HG03103 (cell line): ENCODE measurements around the gene TMEM101.
"Not testable (repeated sequence)": the region's sequence is repeated elsewhere in the genome, so short reads cannot be mapped to it uniquely, and the experiment has no call there.

Experiments used
- ATAC-seq: cut with Tn5 transposase; IDR thresholded peaks from one replicate; pipeline ENCODE4 v1.9.1; 2021; ENCODE audit warnings: low read depth; ENCODE audit not compliant: unreplicated experiment

The TMEM101 gene

DNA sequence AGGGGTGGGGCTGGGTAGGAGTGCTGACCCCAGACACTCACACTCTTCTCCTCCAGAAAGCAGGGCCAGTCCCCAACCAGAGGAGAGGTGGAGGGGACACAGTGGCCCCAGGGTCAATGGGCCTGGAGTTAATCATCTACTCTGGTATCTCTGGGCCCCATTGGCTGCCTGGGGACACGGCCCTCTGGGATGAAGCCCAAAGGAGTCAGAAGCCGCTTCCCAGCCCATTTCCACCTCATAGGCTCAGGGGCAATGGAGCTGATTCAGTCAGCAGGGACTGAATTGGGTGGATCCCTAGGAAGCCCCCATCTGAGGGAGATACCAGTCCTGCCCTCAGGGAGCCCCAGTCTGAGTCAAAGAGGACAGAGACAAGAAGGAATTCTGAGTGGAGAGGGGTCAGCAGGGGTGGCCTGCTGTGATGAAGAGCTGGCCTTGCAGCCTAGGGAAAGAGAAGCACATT is 13.3 kb downstream of the TMEM101 start:
- no peak for ATAC-seq

- no peak for ATAC-seq
Measured at GRCh38 chr17:44000871-44001460, 13.8 kb downstream of the TMEM101 start.

DNA sequence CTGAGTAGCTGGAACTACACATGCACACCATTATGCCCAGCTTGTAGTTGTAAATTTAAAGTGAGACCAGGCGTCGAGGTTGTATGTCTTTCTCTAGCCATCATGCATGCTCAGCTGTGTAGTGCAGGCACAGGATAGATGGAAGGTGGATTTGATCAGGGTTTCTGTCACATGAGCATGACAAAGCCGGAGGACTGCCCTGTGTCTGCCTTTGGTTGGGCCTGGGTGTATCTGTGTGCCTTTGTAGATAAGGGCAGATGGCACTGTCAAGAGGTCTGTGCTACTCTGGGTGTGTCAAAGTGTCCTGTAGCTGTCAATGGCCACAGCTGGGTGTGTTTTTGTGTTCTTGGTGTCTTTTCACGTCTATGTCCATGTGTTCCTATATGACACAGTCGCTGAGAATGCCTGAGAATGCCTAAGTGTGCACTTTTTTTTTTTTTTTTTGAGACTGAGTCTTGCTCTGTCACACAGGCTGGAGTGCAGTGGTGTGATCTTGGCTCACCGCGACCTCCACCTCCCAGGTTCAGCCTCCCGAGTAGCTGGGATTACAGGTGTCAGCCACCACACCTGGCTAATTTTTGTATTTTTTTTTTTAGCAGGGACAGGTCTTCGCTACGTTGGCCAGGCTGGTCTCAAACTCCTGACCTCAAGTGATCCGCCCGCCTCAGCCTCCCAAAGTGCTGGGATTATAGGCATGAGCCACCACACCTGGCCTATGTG is 14.5 kb downstream of the TMEM101 start:
- no peak for ATAC-seq

GRCh38 chr17:43999024-43999423 is 15.7 kb downstream of the TMEM101 start:
- ATAC-seq = no peak

GRCh38 chr17:43998552-43998951 is 16.2 kb downstream of the TMEM101 start:
- ATAC-seq = no peak

GRCh38 chr17:43997180-43997579 is 17.6 kb downstream of the TMEM101 start:
- ATAC-seq = not testable (repeated sequence)

GRCh38 chr17:43995150-43995471 is 19.7 kb downstream of the TMEM101 start:
- no peak for ATAC-seq

DNA sequence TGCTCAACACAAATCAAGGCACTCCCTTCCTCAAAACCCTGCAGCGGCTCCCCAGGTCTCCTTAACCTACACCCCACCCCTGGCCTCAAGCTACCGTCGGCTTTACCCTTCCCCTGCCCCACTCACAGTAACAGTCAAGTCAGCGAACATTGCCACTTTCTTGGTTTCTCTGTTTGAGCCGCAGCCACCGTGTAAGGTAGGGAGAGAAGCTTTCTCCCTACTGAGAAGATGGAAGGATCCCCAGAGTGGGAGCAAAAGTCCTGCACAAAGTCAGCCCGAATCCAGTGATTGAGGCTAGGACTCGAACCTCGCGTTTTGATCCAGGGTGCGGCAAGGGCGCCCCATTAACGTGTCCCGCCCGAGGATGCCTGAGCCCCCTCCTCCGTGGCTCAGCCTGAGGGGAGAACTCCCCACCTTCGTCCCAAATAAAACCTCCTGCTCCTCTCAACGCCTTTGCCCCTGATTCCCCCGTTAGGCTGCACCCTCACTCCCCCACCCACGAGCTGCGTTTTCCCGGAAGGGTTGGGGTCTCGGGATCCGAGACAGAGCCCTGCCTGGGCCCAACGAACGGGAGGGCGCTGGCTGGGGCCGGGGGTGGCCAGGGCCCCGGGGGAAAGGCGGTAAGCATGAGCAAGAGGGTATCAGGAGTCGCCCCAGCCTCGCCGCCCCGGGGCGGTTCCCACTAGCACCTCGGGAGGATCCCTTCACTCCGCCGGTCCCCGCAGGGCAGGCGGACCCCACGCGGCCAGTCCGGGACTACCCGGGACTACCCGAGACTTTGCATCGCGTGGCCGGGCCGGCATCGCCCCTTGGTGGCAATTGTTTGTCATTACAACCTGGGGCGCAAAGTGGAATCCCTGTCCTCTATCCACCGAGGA is 20.3 kb downstream of the TMEM101 start:
- ATAC-seq = no peak

- ATAC-seq = no peak
Measured at GRCh38 chr17:43992641-43993040, 22.1 kb downstream of the TMEM101 start.

DNA sequence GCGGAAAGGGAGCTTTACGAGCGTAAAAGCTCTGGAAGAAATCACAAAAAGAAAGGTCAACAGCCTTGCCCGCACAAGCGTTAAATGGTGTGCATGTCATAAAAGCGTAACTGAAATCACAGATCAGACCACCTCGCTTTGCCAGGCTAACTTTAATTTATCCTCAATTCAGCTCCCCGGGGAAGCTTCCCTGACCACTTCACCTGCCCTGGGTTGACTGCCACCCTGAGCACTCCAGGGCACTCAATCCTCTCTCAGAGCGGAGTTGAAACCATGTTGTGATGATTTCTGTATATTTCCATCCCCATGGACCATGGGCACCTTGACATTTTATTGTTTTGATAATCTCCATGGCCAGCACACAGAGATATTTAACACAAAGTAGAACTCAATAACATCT is 26.5 kb downstream of the TMEM101 start:
- no peak for ATAC-seq

DNA sequence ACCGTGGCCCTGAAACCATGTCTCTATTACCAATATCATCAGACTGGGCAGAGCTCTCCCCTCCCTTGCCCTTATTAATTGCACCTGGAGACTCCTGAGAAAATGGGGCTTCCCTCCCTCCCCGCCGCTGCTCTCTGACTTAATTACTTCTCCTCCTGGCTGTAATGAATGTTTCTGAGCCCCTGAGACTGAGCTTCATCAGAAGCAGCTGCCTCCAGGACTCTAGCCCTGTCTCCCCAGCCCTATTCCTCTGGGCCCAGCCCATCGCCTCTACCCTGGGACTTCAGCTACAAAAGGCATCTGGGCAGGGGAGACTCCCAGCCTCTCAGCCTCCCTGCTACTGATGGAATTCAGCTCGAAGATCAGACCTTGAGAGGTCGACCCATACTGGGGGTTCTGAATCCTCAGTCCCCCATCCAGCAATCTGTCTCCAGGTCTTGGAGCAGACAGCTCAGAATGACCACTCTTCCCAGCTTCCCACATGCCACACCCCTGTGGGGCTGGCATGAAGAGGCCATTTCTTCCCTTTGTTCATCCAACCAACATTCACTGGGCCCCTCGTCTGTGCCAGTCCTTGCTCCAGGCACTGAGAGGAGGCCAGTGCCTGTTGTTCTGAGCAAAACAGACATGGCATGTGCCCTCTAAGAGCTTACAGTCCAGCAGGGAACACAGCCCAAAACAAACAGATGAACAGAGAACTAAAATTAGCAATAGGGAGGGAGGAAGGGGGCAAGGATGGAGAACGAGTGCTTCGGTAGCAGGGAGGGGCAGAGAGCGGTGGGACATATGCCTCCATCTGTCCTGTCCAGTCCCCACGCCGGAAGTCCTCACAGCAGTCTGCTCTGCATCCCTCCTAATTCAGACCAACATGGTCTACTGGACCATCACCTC is 27.4 kb downstream of the TMEM101 start:
- ATAC-seq = no peak

GRCh38 chr17:43986225-43986981 is 28.4 kb downstream of the TMEM101 start:
- ATAC-seq = no peak

DNA sequence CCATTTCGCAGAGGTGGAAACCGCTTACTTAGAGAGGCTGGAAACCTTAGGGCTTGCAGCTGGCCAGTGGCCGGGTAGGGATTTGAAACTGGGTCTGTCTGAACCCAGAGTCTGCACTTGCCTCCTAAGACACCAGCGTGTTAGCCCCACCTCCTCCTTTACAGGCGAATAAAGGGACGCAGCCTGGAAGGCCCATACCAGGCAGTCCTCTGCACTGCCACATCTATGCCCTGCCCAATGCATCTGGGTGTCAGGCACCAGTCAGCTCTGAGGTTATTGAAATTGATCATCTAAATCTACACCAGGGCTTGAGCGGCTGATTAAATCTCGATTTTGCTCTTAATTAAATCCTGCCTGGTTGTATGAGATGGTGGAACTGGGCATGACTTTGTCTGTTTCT is 30.2 kb downstream of the TMEM101 start:
- ATAC-seq = no peak

DNA sequence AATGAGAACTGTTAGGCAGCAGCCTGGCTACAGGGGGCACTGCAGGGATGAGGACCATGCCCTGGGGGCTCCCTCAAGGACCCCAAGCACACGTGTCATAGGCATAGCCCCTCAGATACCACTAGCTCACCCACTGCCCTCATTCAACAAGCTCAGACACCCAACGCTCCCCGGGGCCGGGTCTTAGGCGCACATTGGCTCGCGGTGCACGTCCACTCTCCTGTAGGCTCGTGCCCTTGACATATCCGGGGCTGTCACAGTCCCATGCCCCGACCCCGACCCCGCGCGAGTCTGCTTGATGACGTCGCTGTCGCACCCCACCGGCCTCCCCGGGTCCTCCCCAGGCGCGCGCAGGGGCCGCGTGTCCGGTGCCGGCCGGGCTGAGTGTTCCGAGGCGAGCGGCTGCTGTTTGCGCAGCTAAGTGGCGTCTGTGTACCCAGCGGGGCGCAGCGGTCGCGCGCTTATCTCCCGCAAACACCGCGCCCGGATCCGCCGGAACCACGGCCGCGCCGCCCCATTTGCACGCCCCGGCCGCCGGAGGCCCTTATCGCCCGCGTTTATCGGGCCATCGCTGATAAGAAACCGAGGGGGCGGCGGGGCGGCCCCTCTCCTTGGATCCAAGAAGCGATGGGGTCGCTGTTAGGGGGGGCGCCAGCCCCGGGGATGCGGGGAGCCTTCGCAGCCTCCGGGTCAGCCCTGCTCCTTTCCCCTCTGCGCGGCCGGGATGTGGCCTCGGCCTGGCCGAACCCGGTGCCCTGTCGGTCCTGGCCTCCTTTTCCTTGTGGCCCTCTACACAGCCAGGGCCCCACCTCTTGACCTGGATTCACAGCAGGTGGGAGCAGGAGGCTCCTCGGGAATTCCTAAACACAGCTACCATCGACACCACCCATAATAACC is 31.0 kb downstream of the TMEM101 start:
- no peak for ATAC-seq

GRCh38 chr17:43983196-43983514 is 31.6 kb downstream of the TMEM101 start:
- ATAC-seq = no peak

- ATAC-seq = no peak
Measured at GRCh38 chr17:43982171-43982570, 32.6 kb downstream of the TMEM101 start.

- no peak for ATAC-seq
Measured at GRCh38 chr17:43979671-43980070, 35.1 kb downstream of the TMEM101 start.

- no peak for ATAC-seq
Measured at GRCh38 chr17:43979011-43979410, 35.8 kb downstream of the TMEM101 start.

DNA sequence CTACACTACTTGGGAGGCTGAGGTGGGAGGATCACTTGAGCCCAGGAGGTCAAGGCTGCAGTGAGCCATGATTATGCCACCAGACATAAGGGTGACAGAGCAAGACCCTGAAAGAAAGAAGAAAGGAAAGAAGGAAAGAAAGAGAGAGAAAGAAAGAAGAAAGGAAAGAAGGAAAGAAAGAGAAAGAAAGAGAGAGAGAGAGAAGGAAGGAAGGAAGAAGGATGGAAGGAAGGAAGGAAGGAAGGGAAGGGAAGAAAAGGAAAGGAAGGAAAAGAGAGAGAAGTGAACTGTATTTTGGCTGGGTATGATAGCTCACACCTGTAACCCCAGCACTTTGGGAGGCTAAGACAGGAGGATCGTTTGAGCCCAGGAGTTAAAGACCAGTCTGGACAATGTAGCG is 36.7 kb downstream of the TMEM101 start:
- ATAC-seq = no peak
